ENCODE results near the gene ZBTB40.

The ZBTB40 gene

GRCh38 chr1:22485431-22485830 is 33.8 kb downstream of the ZBTB40 start:
- no peaks in the 10 kb centered on the region for H3K4me1 ChIP-seq (ENCODE audit: control insufficient read depth, insufficient read depth, low read length, poor library complexity, severe bottlenecking)
- no peak overlapping the region for H3K4me3 ChIP-seq (ENCODE audit: insufficient read depth, low read depth, low read length, poor library complexity, severe bottlenecking)
- H3K27ac ChIP-seq (ENCODE audit: insufficient read depth, low read length, poor library complexity, severe bottlenecking), result no peak overlapping the region
- no peaks in the 10 kb centered on the region for H3K27me3 ChIP-seq (replicated peaks; ENCODE audit: control insufficient read depth, insufficient read depth, low read length, poor library complexity, severe bottlenecking)
- no peaks in the 10 kb centered on the region for H3K9me3 ChIP-seq (ENCODE audit: control insufficient read depth, low read length)
- peaks cover 9% of the 10 kb centered on the region for H3K36me3 ChIP-seq (ENCODE audit: control insufficient read depth, insufficient read depth, low read length)
- no peak for DNase-seq

- Histone ChIP-seq H3K27me3 (replicated peaks; ENCODE audit: control insufficient read depth, insufficient read depth, low read length, poor library complexity, severe bottlenecking) (no peaks in the 10 kb centered on the region), H3K4me3 (ENCODE audit: insufficient read depth, low read depth, low read length, poor library complexity, severe bottlenecking) (no peak overlapping the region), H3K27ac (ENCODE audit: insufficient read depth, low read length, poor library complexity, severe bottlenecking) (no peak overlapping the region), H3K9me3 (ENCODE audit: control insufficient read depth, low read length) (no peaks in the 10 kb centered on the region), H3K36me3 (ENCODE audit: control insufficient read depth, insufficient read depth, low read length) (peaks cover 23% of the 10 kb centered on the region), H3K4me1 (ENCODE audit: control insufficient read depth, insufficient read depth, low read length, poor library complexity, severe bottlenecking) (no peaks in the 10 kb centered on the region)
- no peak for DNase-seq
These were observed 36.1 kb downstream of the ZBTB40 start for GRCh38 chr1:22487781-22488180.

- H3K36me3 ChIP-seq (ENCODE audit: control insufficient read depth, insufficient read depth, low read length), result peaks cover 28% of the 10 kb centered on the region
- no peak for DNase-seq
- H3K4me1 ChIP-seq (ENCODE audit: control insufficient read depth, insufficient read depth, low read length, poor library complexity, severe bottlenecking), result no peaks in the 10 kb centered on the region
- no peak overlapping the region for H3K27ac ChIP-seq (ENCODE audit: insufficient read depth, low read length, poor library complexity, severe bottlenecking)
- H3K27me3 ChIP-seq (replicated peaks; ENCODE audit: control insufficient read depth, insufficient read depth, low read length, poor library complexity, severe bottlenecking), result no peaks in the 10 kb centered on the region
- H3K9me3 ChIP-seq (ENCODE audit: control insufficient read depth, low read length), result no peaks in the 10 kb centered on the region
- H3K4me3 ChIP-seq (ENCODE audit: insufficient read depth, low read depth, low read length, poor library complexity, severe bottlenecking), result no peak overlapping the region
These were observed 36.7 kb downstream of the ZBTB40 start for GRCh38 chr1:22488319-22488718.

GRCh38 chr1:22489278-22489677 is 37.6 kb downstream of the ZBTB40 start:
- Histone ChIP-seq H3K9me3 (ENCODE audit: control insufficient read depth, low read length) (no peaks in the 10 kb centered on the region), H3K27me3 (replicated peaks; ENCODE audit: control insufficient read depth, insufficient read depth, low read length, poor library complexity, severe bottlenecking) (no peaks in the 10 kb centered on the region), H3K4me3 (ENCODE audit: insufficient read depth, low read depth, low read length, poor library complexity, severe bottlenecking) (no peak overlapping the region), H3K27ac (ENCODE audit: insufficient read depth, low read length, poor library complexity, severe bottlenecking) (no peak overlapping the region), H3K4me1 (ENCODE audit: control insufficient read depth, insufficient read depth, low read length, poor library complexity, severe bottlenecking) (no peaks in the 10 kb centered on the region), H3K36me3 (ENCODE audit: control insufficient read depth, insufficient read depth, low read length) (peaks cover 33% of the 10 kb centered on the region)
- DNase-seq, result no peak

GRCh38 chr1:22489823-22490222 is 38.2 kb downstream of the ZBTB40 start:
- H3K27ac ChIP-seq (ENCODE audit: insufficient read depth, low read length, poor library complexity, severe bottlenecking), result no peak overlapping the region
- H3K4me3 ChIP-seq (ENCODE audit: insufficient read depth, low read depth, low read length, poor library complexity, severe bottlenecking), result no peak overlapping the region
- DNase-seq, result no peak
- H3K36me3 ChIP-seq (ENCODE audit: control insufficient read depth, insufficient read depth, low read length), result peaks cover 33% of the 10 kb centered on the region
- H3K27me3 ChIP-seq (replicated peaks; ENCODE audit: control insufficient read depth, insufficient read depth, low read length, poor library complexity, severe bottlenecking), result no peaks in the 10 kb centered on the region
- H3K9me3 ChIP-seq (ENCODE audit: control insufficient read depth, low read length), result no peaks in the 10 kb centered on the region
- H3K4me1 ChIP-seq (ENCODE audit: control insufficient read depth, insufficient read depth, low read length, poor library complexity, severe bottlenecking), result no peaks in the 10 kb centered on the region

- peaks cover 33% of the 10 kb centered on the region for H3K36me3 ChIP-seq (ENCODE audit: control insufficient read depth, insufficient read depth, low read length)
- no peaks in the 10 kb centered on the region for H3K4me1 ChIP-seq (ENCODE audit: control insufficient read depth, insufficient read depth, low read length, poor library complexity, severe bottlenecking)
- no peaks in the 10 kb centered on the region for H3K9me3 ChIP-seq (ENCODE audit: control insufficient read depth, low read length)
- no peak overlapping the region for H3K4me3 ChIP-seq (ENCODE audit: insufficient read depth, low read depth, low read length, poor library complexity, severe bottlenecking)
- no peak for DNase-seq
- H3K27ac ChIP-seq (ENCODE audit: insufficient read depth, low read length, poor library complexity, severe bottlenecking), result no peak overlapping the region
- H3K27me3 ChIP-seq (replicated peaks; ENCODE audit: control insufficient read depth, insufficient read depth, low read length, poor library complexity, severe bottlenecking), result no peaks in the 10 kb centered on the region
These were observed 38.7 kb downstream of the ZBTB40 start for GRCh38 chr1:22490309-22490708.

- no peak overlapping the region for H3K4me3 ChIP-seq (ENCODE audit: insufficient read depth, low read depth, low read length, poor library complexity, severe bottlenecking)
- H3K36me3 ChIP-seq (ENCODE audit: control insufficient read depth, insufficient read depth, low read length), result peaks cover 37% of the 10 kb centered on the region
- no peak overlapping the region for H3K27ac ChIP-seq (ENCODE audit: insufficient read depth, low read length, poor library complexity, severe bottlenecking)
- H3K9me3 ChIP-seq (ENCODE audit: control insufficient read depth, low read length), result no peaks in the 10 kb centered on the region
- H3K4me1 ChIP-seq (ENCODE audit: control insufficient read depth, insufficient read depth, low read length, poor library complexity, severe bottlenecking), result no peaks in the 10 kb centered on the region
- no peaks in the 10 kb centered on the region for H3K27me3 ChIP-seq (replicated peaks; ENCODE audit: control insufficient read depth, insufficient read depth, low read length, poor library complexity, severe bottlenecking)
- DNase-seq, result no peak
These were observed 40.5 kb downstream of the ZBTB40 start for GRCh38 chr1:22491995-22492715.

GRCh38 chr1:22494144-22494543 is 42.5 kb downstream of the ZBTB40 start:
- no peak for DNase-seq
- Histone ChIP-seq H3K4me3 (ENCODE audit: insufficient read depth, low read depth, low read length, poor library complexity, severe bottlenecking) (no peak overlapping the region), H3K4me1 (ENCODE audit: control insufficient read depth, insufficient read depth, low read length, poor library complexity, severe bottlenecking) (no peaks in the 10 kb centered on the region), H3K27me3 (replicated peaks; ENCODE audit: control insufficient read depth, insufficient read depth, low read length, poor library complexity, severe bottlenecking) (no peaks in the 10 kb centered on the region), H3K36me3 (ENCODE audit: control insufficient read depth, insufficient read depth, low read length) (peaks cover 37% of the 10 kb centered on the region), H3K9me3 (ENCODE audit: control insufficient read depth, low read length) (no peaks in the 10 kb centered on the region), H3K27ac (ENCODE audit: insufficient read depth, low read length, poor library complexity, severe bottlenecking) (no peak overlapping the region)

GRCh38 chr1:22494943-22495579 is 43.4 kb downstream of the ZBTB40 start:
- no peak for DNase-seq
- no peaks in the 10 kb centered on the region for H3K9me3 ChIP-seq (ENCODE audit: control insufficient read depth, low read length)
- H3K4me1 ChIP-seq (ENCODE audit: control insufficient read depth, insufficient read depth, low read length, poor library complexity, severe bottlenecking), result no peaks in the 10 kb centered on the region
- H3K36me3 ChIP-seq (ENCODE audit: control insufficient read depth, insufficient read depth, low read length), result peaks cover 31% of the 10 kb centered on the region
- no peak overlapping the region for H3K27ac ChIP-seq (ENCODE audit: insufficient read depth, low read length, poor library complexity, severe bottlenecking)
- H3K27me3 ChIP-seq (replicated peaks; ENCODE audit: control insufficient read depth, insufficient read depth, low read length, poor library complexity, severe bottlenecking), result no peaks in the 10 kb centered on the region
- no peak overlapping the region for H3K4me3 ChIP-seq (ENCODE audit: insufficient read depth, low read depth, low read length, poor library complexity, severe bottlenecking)

- no peak overlapping the region for H3K27ac ChIP-seq (ENCODE audit: insufficient read depth, low read length, poor library complexity, severe bottlenecking)
- H3K27me3 ChIP-seq (replicated peaks; ENCODE audit: control insufficient read depth, insufficient read depth, low read length, poor library complexity, severe bottlenecking), result no peaks in the 10 kb centered on the region
- peaks cover 27% of the 10 kb centered on the region for H3K36me3 ChIP-seq (ENCODE audit: control insufficient read depth, insufficient read depth, low read length)
- H3K4me3 ChIP-seq (ENCODE audit: insufficient read depth, low read depth, low read length, poor library complexity, severe bottlenecking), result no peak overlapping the region
- no peak for DNase-seq
- H3K9me3 ChIP-seq (ENCODE audit: control insufficient read depth, low read length), result no peaks in the 10 kb centered on the region
- H3K4me1 ChIP-seq (ENCODE audit: control insufficient read depth, insufficient read depth, low read length, poor library complexity, severe bottlenecking), result no peaks in the 10 kb centered on the region
These were observed 45.0 kb downstream of the ZBTB40 start for GRCh38 chr1:22496536-22497160.
